ENCODE measurements around the gene GARIN6. TPM values are rescaled to one million over a fixed set of nuclear protein-coding genes. Genes with fewer than 3 reads are reported as not detected.
"Not testable (repeated sequence)": the region's sequence is repeated elsewhere in the genome, so short reads cannot be mapped to it uniquely, and the experiment has no call there.

GARIN6 gene
- not detected for polyA plus RNA-seq (2013, experiment 1 of 2; ENCODE audit: insufficient read length)
- polyA plus RNA-seq (2013, experiment 2 of 2; ENCODE audit: insufficient read length), result not detected

DNA sequence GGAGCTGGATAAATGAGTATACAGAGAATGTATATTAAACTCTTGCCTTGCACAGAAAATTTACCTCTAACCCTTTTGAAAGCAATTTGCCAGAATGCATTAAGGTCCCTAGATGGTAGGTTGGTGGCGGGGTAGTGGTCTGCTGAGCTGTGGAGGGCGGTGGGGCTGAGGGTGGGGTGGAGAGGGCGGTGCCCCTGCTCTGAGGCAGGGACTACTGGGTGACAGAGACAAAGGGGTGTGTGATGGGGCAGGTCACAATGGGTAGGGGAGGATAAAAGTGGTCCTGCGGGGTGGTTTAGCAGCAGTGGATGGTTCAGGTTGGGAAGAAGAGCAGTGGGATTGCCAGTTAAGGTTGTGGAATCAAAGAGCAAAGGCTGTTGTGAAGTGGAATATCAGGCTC, at the start of gene GARIN6:
TSS of gene GARIN6 (plus strand) at position 301 of the 400 bp plus-strand sequence. CDS start 422 bp downstream, outside the sequence.
- DNase-seq, result no peak

DNA sequence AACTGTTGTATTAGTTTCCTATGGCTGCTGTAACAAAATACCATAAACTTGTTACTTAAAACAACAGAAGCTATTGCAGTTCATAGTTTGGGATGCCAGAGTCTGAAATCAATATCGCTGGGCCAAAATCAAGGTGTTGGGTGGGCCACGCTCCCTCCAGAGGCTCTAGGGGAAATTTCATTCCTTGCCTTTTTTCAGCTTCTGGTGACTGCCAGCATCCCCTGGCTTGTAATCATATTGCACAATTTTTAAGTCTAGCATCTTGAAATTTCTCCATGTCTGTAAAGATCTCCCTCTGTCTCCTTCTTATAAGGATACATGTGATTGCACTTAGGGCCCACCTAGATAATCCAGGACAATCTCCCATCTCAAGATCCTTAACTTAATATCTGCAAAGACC, 48.8 kb upstream of the GARIN6 start:
- DNase-seq, result no peak

DNA sequence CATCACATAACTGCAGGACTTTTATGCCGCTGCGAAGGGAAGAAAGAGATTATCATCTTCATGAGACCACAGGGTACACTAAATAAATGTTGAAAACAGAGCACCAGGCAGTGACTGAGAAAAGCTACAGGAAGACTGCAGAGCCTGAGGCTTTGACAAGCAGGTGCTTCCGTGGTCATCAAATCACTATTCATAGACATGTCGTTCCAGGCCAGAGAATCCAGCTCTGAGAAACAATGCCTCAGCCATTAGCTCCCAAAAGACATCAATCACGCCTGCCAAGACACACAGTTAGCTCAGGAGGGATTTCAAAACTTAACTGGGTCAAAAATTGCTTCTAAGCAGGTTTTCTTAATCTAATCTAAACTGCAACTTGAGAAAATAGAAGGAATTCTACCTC, 47.2 kb upstream of the GARIN6 start:
- no peak for DNase-seq

DNA sequence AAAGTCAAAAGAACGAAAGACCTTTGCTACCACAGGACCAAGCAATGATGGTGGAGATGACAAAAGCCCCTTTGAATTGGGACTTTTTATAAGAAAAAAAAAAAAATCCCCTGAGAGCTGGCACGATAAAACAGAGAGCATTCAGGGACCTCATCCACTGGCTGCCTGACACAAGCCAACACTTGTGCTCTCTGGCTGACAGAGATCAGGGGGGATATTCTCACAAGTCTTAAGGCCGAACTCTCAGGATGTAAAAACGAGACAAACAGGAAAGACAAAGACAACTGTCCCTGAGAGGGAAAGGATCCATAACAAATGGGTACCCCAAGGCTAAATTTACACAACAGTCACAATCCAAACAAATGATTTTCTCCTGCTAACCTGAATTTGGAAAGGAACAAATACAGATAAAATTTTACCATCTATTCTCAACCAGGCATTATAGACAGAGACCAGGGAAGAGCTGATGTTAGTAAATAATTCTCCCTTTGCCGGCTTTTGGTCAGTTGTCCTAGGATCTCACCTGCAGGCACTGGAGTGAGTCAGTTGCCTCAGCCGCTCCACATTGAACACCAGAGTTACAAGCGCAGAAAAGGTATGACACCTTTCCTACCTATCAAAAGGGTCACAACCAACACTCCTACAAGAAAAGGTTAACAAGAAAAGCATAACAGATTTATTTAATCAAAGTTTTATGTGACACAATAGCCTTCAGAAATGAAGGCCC, 37.9 kb upstream of the GARIN6 start:
- no peak for DNase-seq

DNA sequence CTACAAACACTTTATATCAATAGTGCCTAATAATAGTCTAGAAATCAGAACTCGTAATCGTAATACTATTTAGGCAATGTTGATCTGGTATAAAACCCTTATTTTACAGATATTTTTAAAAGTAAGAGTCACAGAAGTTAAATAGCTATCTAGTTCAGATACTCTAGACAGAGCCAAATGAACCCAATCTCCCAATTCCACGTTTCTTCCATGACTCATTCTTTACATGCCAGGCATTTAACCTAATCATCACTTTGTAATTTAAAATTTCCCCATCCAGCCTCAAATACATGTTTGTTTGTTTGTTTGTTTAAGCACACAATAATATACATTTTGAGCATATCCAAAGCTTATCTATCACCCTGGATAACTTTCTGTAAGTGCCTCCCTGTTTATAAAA, 36.4 kb upstream of the GARIN6 start:
- peak; percentile 1 for DNase-seq

DNA sequence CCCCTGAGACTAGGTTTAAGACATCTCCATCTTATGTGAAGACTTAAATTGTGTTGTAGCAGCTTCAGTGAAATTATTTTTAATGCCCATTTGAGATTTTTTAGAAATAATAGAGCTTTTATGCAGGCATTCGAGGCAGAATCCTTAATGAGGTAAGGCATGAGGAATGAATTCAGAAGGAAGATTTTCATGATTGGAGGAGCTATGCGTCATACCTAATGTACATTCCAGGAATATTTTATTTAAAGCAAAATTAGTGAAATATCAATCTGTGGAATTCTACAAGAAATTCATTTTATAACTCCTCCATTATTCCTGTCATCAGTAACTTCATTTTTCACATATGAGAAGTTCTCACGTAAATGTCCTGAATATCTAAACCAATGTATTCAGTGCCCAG, 36.0 kb upstream of the GARIN6 start:
- DNase-seq, result peak; percentile 1

DNA sequence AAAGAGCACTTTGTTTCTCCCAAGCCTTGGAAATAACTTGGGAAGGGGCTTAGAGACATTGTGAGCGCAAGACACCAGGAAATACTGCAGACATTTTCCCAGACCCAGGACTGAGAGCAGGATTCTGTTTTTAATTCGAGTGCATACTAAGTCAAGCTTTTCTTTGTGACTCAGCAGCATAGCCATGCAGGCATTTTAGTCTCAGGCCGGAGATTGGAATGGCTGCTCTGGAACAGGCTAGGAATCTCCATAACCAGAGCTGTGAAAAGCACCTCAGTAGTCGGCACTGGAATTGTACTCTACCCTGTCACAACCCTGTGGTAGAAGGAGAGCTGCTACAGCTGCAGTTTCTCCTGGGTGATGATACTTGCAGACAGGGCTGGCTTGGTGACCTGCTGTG, 28.9 kb upstream of the GARIN6 start:
- peak; percentile 5 for DNase-seq

DNA sequence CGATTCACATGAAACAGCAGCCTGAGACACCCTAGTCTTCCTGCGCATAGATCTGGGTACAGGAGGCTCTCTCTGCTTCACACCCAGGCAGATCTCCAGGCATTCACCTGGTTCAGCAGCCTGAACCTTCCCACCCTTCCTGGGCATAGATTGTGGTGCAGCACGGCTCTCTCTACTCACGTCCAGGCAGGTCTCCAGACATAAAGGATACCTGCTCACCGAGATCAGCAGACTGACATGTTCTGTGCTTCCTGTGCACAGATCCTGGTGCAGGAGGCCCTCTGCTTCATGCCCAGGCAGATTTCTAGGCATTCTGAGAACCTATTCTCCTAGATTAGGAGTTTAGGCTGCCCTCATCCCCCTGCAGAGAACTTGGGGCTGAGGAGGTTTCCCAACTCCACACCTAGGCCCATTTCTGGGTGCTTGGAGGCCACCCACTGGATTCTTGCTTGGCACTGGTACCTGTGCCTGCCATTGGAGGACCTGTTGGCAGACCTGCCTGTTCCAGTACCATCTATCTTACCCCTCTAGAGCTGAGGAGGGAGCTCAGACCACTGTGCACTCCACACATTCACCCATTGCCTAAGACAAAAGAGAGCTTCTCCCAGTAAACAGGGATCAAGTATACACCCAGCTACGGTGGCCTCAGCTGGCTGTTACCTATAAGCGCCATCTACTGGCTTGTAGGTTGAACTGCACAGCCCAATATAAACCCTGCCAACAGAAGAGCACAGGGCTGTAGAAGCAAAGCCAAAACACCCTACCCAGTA, 28.0 kb upstream of the GARIN6 start:
- peak; percentile 12 for DNase-seq

DNA sequence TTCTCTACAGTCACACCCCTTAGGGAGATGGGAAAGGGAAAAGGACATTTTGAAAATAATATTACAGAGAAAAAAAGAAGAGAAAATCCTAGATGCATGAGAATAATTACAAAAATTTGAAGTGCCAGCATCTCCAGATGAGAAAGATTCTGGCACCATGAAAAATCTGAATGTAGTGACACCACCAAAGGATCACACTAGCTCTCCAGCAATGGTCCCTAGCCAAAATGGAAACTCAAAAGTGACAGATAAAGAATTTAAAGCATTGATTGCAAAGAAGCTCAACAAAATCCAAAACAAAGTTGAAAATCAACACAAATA, 27.4 kb upstream of the GARIN6 start:
- no peak for DNase-seq

DNA sequence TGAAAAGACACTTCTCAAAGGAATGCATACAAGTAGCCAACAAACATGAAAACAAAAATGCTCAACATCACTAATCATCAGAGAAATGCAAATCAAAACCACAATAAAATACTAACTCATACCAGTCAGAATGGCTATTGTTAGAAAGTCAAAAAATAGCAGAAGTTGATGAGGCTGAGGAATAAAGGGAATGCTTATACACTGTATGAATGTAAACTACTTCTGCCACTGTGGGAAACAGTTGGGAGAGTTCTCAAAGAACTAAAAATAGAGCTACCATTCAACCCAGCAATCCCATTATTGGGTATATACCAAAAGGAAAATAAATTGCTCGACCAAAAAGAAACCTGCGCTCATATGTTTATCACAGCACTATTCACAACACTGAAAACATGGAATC, 23.0 kb upstream of the GARIN6 start:
- not testable (repeated sequence) for DNase-seq

DNA sequence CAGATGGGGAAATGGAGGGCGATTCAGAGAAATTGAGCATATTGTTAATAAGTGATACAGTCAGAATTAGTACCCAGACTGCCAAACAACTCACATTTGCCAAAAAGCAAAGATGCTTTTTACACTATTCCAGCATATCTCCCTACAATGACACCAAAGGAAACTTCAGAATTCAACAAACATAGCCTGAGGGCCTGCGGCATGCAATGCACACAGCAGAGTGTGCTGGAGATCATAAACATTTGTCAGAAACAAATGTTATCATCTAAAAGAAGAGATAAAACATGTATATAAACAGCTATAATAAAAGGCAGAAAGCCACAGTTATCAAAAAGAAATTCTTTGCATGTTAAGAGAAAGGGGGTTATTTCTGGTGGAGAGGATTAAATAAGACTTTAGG, 20.1 kb upstream of the GARIN6 start:
- DNase-seq, result no peak

DNA sequence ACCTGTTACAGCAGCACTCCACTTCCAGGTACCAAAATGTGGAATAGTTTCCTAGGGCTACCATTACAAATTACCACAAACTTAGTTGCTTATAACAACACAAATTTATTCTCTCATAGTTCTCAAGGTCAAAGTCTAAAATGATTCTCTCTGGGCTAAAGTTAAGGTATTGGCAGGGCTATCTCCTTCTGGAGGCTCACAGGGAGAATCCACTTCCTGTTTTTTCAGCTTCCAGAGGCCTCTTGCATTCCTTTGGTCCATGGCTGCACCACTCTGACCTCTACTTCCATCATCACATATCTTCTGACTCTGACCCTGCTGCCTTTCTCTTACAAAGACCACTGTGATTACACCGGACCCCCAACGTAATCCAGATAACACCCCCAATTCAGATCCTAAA, 2.9 kb upstream of the GARIN6 start:
- no peak for DNase-seq

DNA sequence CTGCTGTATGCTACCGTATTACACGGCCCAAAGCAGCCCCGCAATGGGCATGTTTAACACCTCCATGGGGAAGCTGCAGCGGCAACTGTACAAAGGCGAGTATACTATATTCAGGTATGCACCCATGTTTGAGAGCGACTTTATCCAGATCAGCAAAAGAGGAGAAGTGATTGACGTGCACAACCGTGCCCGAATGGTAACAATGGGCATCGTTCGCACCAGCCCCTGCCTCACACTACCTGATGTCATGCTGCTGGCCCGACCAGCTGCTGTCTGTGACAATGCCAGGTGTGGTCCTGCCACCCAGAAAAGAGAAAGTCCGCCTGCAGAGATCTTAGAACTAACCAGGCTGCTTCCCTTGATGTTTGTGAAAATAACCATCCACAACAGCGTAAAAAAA, 630 bp downstream of the GARIN6 start:
- no peak for DNase-seq

DNA sequence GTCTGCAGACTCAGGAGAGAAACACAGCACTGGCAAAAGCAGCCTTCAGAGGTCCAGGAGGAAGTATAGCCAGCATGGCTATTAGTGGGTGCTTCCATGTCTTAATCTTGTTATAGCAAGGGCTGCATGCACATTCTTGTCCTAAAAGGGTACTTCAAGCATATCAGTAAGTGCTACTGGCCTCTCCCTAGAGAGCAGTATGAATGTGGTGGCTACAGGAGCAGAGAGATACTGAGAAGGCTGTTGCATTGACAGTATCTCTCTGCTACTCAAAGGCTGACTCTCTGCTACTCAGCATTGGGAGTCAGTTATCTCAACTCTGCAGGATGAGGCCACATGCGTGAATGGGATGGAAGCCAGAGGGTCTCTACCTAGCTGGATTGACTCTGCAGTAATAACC, 2.0 kb downstream of the GARIN6 start:
- DNase-seq, result no peak

DNA sequence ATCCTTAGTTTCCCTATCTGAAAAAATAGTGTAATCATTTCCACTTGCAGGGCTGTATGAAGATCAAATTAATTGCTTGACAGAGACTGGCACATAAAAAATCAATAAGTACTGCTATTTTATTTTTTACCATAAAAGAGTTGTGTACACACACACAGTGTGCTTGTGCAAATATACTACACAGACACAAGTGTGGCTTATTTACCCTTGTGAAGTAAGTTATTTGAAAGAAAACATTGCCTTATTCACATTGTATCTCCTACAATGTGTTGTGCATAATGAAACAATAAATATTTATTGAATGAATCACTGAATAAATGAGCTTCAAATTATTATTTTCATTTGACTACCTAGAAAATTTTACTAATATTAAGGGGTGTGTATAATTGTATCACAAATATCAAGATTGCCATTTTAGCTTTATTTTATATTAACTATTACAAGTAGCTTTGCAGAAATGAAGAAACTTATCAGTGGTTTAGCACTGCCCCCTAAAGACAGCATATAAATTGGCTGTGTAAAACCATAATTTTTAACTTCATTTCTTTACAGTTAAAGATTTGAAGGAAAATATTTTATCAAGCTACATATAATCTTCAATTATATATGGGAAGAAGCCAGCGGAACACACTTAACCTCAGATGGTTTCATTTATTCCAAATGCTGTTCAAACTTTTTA, 11.3 kb downstream of the GARIN6 start:
- DNase-seq, result no peak

DNA sequence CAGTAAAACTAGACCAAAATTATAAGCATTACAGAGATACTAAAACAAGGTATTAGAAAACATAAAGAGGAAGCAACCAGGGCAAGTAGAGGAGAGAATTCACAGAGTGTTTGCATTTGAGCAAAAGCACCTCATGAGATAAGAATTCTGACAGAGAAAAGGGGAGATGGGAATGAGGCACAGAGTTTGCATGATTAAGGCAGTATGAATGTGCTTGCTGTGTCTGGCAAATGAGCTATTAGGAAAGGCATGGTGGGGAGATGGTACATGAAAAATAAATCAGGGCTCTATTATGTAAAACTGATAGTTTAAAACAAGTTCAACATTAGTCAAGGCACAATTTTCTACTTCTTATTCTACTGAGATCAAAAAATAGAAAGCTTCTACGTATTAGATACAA, 23.1 kb downstream of the GARIN6 start:
- no peak for DNase-seq

DNA sequence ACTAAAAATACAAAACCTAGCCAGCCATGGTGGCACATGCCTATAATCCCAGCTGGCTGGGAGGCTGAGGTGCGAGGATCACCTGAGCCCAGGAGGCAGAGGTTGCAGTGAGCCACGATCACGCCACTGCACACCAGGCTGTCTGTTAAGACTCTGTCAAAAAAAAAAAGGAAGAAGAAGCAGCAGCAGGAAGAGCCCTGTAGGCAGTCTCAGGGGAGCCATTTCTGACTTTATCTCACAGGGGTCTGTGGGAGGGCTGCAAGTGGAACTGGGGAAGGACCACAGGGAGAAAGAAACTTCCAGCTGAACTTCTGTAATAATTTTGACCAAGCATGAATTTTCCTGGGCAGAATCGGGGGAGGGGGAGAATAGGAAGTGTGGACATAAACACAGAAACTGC, 32.7 kb downstream of the GARIN6 start:
- no peak for DNase-seq

DNA sequence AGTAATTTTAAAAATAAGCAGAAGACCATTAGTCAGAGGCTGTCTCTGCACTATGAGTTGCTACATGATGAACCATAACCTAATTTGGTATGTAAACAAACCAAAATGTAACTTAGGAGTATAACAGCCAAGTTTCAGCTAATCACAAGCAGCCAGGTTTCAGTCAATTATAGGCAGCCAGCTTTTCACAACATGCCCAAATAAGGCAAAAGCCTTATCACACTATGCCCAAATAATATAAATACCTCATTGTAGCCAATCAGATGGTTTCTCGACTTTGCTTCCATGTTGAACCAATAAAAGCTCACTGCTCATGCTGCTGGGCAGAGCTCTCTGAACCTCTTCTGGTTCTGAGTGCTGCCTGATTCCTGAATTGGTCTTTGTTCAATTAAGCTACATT, 38.6 kb downstream of the GARIN6 start:
- no peak for DNase-seq

DNA sequence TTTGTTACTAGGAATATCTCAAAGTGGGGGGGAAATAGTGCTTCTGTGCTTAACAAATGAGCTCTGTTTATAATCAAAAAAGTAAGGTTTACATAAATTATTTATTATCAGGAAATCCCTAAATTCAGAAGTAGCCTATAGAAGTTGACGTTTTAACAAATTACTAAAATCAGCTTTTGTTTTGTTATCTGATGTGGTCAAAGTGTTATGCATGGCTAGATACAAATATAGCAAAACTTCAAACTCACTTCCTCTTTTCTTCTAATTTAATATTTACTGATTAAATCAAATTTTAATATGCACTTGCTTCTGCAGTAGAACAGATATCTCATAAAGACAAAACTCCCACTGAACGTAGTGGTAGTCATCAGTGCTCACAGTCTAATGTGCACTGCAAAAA, 47.5 kb downstream of the GARIN6 start:
- DNase-seq, result no peak
